Uterus (tissue), 4 donors: ENCODE results near the gene PSPH. TPM values are rescaled to one million over a fixed set of nuclear protein-coding genes. Genes with fewer than 3 reads are reported as not detected.

Experiments
- DNase-seq, 2 donors: peaks; one replicate each; pipeline ENCODE4 v3.0.0-alpha.2; 2019 to 2020
- H3K27ac ChIP-seq, 2 donors: fragments of 200-600 bp; sonication (generic); 1 replicate in 1 of 2; 2 replicates in 1 of 2; pipeline ENCODE4 v1.5.1; 2016 to 2018
- H3K27me3 ChIP-seq, 2 donors: fragments of 200-600 bp; sonication (generic); one replicate each; pipeline ENCODE4 v1.5.1; 2018 to 2019; ENCODE audit warnings: control low read depth in 1 of 2
- H3K36me3 ChIP-seq, 2 donors: fragments of 200-600 bp; sonication (generic); one replicate each; pipeline ENCODE4 v1.5.1; 2019; ENCODE audit warnings: control low read depth in 1 of 2
- H3K4me1 ChIP-seq, 2 donors: fragments of 200-600 bp; sonication (generic); one replicate each; pipeline ENCODE4 v1.5.1; 2018 to 2019; ENCODE audit warnings: control low read depth in 1 of 2
- H3K4me3 ChIP-seq, 2 donors: fragments of 200-600 bp; sonication (generic); 1 replicate in 1 of 2; 2 replicates in 1 of 2; pipeline ENCODE4 v1.5.1; 2018 to 2019; ENCODE audit warnings: mild to moderate bottlenecking in 1 of 2
- H3K9me3 ChIP-seq, 2 donors: fragments of 200-600 bp; sonication (generic); one replicate each; pipeline ENCODE4 v1.5.1; 2019; ENCODE audit warnings: control low read depth in 1 of 2
- POLR2A ChIP-seq, 2 donors: fragments of 450-650 bp; IDR thresholded peaks; one replicate each; pipeline ENCODE4 v1.6.1; 2016; ENCODE audit warnings: antibody characterized with exemption in 2 of 2, mild to moderate bottlenecking in 1 of 2, moderate library complexity in 1 of 2
- intact Hi-C: fragments of 100-400 bp; cut with DNase I; formaldehyde crosslinking; loops from one replicate; pipeline ENCODE4 v1.15.1; 2023; ENCODE audit warnings: low total_unique reads
- total RNA-seq, 4 donors: library from RNA; depleted of rRNA in 3 of 4; stranded (reverse); fragments of >200 nt in 3 of 4; gene quantifications; one replicate each; pipeline versions ENCODE4 v1.1.0 to v1.2.4, GENCODE V29; 2014 to 2023
- TF ChIP-seq, protein P1 (sequence below), 4 experiments: fragments of 200-600 bp in 2 of 4; fragments of 450-650 bp in 2 of 4; sonication (generic) in 2 of 4; IDR thresholded peaks; one replicate each; pipeline ENCODE4 v1.5.1; 2016 to 2019; ENCODE audit warnings: antibody characterized with exemption in 4 of 4, mild to moderate bottlenecking in 2 of 4, moderate library complexity in 1 of 4
- donor health status: DM: yes; HTN: yes; CAD: no.

The PSPH gene
- total RNA-seq, 4 donors from 2014 or later: 4.5 to 25.6 (median 16.7) TPM

DNA sequence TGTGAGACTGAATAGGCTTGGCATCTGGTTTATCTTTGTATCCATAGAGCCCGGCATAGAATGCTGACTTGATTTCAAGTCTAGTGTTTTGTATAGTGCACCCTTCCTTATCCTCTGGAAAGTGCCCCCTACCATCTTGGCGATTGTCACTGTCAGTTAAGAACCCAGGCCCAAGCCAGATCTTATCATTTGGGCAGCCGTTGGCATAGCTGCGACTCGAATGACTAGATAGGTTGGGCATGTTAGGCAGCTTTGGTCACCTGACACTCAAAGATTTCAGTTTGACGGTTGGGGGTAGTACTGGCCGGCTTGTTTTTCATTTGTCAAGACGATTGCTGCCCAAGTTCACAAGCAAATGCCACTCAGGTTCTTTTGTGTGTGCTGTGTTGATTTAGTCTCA, 80.3 kb downstream of the PSPH start:
- intact Hi-C loops: no loop called here
- H3K4me3 ChIP-seq: no peak overlapping the region
- H3K9me3 ChIP-seq: no peaks in the 10 kb centered on the region
- no peak for TF ChIP-seq POLR2A (IDR thresholded peaks at IDR 0.05)
- TF ChIP-seq, protein P1, sequence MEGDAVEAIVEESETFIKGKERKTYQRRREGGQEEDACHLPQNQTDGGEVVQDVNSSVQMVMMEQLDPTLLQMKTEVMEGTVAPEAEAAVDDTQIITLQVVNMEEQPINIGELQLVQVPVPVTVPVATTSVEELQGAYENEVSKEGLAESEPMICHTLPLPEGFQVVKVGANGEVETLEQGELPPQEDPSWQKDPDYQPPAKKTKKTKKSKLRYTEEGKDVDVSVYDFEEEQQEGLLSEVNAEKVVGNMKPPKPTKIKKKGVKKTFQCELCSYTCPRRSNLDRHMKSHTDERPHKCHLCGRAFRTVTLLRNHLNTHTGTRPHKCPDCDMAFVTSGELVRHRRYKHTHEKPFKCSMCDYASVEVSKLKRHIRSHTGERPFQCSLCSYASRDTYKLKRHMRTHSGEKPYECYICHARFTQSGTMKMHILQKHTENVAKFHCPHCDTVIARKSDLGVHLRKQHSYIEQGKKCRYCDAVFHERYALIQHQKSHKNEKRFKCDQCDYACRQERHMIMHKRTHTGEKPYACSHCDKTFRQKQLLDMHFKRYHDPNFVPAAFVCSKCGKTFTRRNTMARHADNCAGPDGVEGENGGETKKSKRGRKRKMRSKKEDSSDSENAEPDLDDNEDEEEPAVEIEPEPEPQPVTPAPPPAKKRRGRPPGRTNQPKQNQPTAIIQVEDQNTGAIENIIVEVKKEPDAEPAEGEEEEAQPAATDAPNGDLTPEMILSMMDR (IDR thresholded peaks at IDR 0.05): no peak
- H3K36me3 ChIP-seq: no peaks in the 10 kb centered on the region
- H3K4me1 ChIP-seq: peaks cover 0 to 3% of the 10 kb centered on the region in 2 donors
- no peak for DNase-seq
- no peaks in the 10 kb centered on the region for H3K27me3 ChIP-seq
- no peak overlapping the region for H3K27ac ChIP-seq

DNA sequence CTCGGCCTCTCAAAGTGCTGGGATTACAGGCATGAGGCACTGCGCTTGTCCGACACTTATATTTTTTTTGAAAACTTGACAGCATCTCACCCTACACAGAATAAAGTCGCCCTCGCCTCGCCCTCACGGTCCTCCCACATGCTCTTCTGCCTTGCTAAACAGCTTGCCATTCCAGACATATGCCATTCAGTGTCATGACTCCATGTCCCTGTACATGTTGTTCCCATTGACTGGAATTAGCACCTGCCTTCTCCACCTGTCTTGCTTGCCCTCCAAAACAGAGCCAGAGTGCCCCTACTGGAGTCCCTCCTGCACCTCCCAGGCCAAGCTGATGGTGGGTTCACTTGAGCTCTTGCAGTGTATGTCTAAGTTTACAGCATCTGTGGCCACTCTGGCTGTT, 80.7 kb downstream of the PSPH start:
- TF ChIP-seq, protein P1 (IDR thresholded peaks at IDR 0.05): no peak
- no peak for TF ChIP-seq POLR2A (IDR thresholded peaks at IDR 0.05)
- no peak overlapping the region for H3K4me3 ChIP-seq
- H3K9me3 ChIP-seq: no peaks in the 10 kb centered on the region
- peaks cover 0 to 3% of the 10 kb centered on the region in 2 donors for H3K4me1 ChIP-seq
- no peak overlapping the region for H3K27ac ChIP-seq
- no peaks in the 10 kb centered on the region for H3K27me3 ChIP-seq
- intact Hi-C loops: no loop called here
- no peaks in the 10 kb centered on the region for H3K36me3 ChIP-seq
- no peak for DNase-seq

DNA sequence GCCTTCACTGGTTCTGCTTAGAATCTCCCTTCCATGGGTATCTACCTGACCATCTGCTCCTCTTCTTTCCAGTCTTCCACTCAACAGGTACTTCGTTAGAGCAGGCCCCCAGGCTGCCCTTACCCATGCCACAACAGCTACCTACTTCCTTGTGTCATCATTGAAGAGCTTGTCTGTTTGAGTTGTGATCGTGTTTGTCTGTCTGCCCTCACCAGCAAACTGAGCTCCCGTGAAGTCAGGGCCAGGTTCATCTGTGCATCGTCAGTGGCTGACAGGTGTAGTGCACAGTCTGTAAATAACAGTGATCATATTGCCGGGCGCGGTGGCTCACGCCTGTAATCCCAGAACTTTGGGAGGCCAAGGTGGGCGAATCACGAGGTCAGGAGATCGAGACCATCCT, 81.9 kb downstream of the PSPH start:
- Histone ChIP-seq H3K27me3 (no peaks in the 10 kb centered on the region), H3K4me1 (peaks cover 0 to 3% of the 10 kb centered on the region in 2 donors), H3K27ac (no peak overlapping the region), H3K4me3 (no peak overlapping the region), H3K36me3 (no peaks in the 10 kb centered on the region), H3K9me3 (no peaks in the 10 kb centered on the region)
- intact Hi-C loops: no loop called here
- DNase-seq: no peak
- TF ChIP-seq POLR2A (IDR thresholded peaks at IDR 0.05): no peak
- TF ChIP-seq, protein P1 (IDR thresholded peaks at IDR 0.05): no peak

DNA sequence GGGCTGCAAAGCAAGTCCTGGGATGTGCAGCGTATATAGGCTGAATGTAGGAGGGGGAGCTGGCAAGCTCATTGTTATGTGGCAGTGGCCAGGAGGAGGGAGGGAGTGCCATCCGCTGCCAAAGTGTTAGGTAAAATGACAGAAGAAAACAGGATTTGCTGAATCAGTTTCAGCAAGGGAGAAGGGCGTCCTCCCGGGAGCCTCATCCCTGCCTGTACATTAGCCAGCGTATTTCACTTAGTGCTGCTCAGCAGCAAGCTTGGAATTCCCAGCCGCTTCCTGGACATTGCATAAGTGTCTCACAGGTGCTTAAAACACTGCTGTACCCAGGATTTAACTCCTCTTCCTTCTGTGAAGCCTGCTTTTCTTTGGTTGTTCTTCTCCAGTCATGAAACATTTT, 84.4 kb downstream of the PSPH start:
- no peak for TF ChIP-seq POLR2A (IDR thresholded peaks at IDR 0.05)
- intact Hi-C loops: no loop called here
- Histone ChIP-seq H3K27ac (no peak overlapping the region), H3K9me3 (no peaks in the 10 kb centered on the region), H3K36me3 (no peaks in the 10 kb centered on the region), H3K27me3 (no peaks in the 10 kb centered on the region), H3K4me1 (peaks cover 0 to 3% of the 10 kb centered on the region in 2 donors), H3K4me3 (no peak overlapping the region)
- DNase-seq: no peak

DNA sequence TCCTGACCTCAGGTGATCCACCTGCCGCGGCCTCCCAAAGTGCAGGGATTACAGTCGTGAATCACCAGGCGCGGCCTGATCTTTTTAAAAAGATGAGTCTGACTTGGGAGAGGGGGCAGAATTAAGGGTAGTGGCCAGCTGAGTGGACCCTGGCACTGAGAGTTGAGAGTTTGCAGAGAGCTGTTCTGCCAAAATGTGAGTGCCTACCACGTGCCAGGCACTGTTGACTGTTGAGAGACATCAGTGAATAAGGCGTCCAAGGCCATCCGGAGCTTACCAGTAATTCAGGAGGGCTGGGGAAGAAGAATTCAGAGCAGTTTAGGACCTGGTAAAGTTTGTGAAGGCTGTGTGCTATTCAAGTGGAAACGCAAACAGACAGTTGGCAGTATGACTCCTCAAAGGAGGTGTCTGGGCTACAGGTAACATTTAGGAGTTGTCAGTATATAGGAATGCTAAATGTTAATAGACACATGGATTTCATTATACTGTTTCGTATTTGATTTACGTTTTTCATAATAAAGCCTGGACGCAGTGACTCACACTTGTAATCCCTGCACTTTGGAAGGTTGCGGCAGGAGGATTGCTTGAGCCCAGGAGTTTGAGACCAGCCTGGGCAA, 85.3 kb downstream of the PSPH start:
- intact Hi-C loops: no loop called here
- H3K9me3 ChIP-seq: no peaks in the 10 kb centered on the region
- no peaks in the 10 kb centered on the region for H3K36me3 ChIP-seq
- H3K27me3 ChIP-seq: no peaks in the 10 kb centered on the region
- H3K27ac ChIP-seq: peak overlapping the region; percentile 36 to 97
- TF ChIP-seq, protein P1 (IDR thresholded peaks at IDR 0.05): no peak
- TF ChIP-seq POLR2A (IDR thresholded peaks at IDR 0.05): no peak
- no peak for DNase-seq
- H3K4me1 ChIP-seq: peaks cover 0 to 3% of the 10 kb centered on the region in 2 donors
- no peak overlapping the region for H3K4me3 ChIP-seq

DNA sequence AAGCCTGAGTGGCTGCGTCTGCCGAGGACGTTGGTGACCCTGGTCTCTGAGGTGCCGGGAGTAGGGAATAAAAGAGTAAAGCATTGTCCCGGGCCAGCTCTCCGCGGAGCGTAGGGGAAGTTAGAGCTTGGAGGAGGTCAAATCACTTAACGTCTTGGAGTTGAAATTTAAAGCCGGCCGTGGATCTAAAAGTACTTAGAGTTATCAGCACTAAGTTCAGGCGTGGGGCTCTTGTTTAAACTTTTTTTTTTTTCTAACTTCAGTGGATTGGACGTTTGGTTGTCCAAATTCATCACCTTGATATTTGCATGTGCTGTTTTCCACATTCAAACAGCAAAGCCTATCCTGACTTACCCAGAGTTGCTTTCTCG, 86.2 kb downstream of the PSPH start:
- Histone ChIP-seq H3K27ac (peak overlapping the region; percentile 95 to 97), H3K4me1 (peaks cover 0 to 3% of the 10 kb centered on the region in 2 donors), H3K36me3 (no peaks in the 10 kb centered on the region), H3K4me3 (peak overlapping the region; percentile 43 to 51), H3K9me3 (no peaks in the 10 kb centered on the region), H3K27me3 (no peaks in the 10 kb centered on the region)
- DNase-seq: no peak
- intact Hi-C loops: no loop called here
- TF ChIP-seq POLR2A (IDR thresholded peaks at IDR 0.05): no peak
- TF ChIP-seq, protein P1 (IDR thresholded peaks at IDR 0.05): no peak
